ENCODE data around the gene WDR26.
"Not testable (repeated sequence)": the region's sequence is repeated elsewhere in the genome, so short reads cannot be mapped to it uniquely, and the experiment has no call there.

Gene WDR26

DNA sequence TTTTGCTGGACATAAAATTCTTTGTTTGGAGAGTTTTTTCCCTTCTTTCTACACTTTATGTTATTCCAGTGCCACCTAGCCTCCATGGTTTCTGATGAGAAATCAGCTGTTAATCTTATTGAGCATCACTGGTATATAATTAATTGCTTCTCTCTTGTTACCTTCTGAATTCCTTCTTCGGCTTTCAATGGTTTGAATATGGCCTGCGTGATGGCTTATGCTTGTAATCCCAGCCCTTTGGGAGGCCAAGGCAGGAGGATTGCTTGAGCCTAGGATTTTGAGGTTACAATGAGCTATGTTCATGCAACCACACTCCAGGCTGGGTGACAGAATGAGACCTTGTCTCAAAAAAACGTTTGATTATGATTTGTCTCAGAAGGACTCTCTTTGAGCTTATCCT, 90.9 kb downstream of the WDR26 start:
- Histone ChIP-seq H2AFZ (ENCODE audit: low read depth, low read length, severe bottlenecking) (no peak overlapping the region), H3K27ac (ENCODE audit: low read depth, low read length) (no peak overlapping the region), H3K36me3 (ENCODE audit: low read length) (no peaks in the 10 kb centered on the region), H3K9ac (ENCODE audit: low read length) (no peak overlapping the region), H3K79me2 (ENCODE audit: insufficient read depth, low read length) (no peaks in the 10 kb centered on the region), H3K4me3 (ENCODE audit: insufficient read depth, low read length, poor library complexity, severe bottlenecking) (no peak overlapping the region), H3K9me2 (replicated peaks; ENCODE audit: insufficient read depth, low read length) (no peaks in the 10 kb centered on the region), H3K27me3 (ENCODE audit: low read length) (no peaks in the 10 kb centered on the region), H3K4me2 (ENCODE audit: low read depth, low read length, poor library complexity, severe bottlenecking) (no peak overlapping the region), H3F3A (ENCODE audit: insufficient read depth) (no peaks in the 10 kb centered on the region), H4K20me1 (ENCODE audit: low read depth, low read length) (no peaks in the 10 kb centered on the region), H3K9me3 (ENCODE audit: insufficient read depth, low read length) (peaks cover 15% of the 10 kb centered on the region; the same call in 1 of the 2 replicates)
- no peak for TF ChIP-seq EZH2phosphoT487 (conservative IDR thresholded peaks at IDR 0.05; ENCODE audit: low read length)
- TF ChIP-seq, protein P1, sequence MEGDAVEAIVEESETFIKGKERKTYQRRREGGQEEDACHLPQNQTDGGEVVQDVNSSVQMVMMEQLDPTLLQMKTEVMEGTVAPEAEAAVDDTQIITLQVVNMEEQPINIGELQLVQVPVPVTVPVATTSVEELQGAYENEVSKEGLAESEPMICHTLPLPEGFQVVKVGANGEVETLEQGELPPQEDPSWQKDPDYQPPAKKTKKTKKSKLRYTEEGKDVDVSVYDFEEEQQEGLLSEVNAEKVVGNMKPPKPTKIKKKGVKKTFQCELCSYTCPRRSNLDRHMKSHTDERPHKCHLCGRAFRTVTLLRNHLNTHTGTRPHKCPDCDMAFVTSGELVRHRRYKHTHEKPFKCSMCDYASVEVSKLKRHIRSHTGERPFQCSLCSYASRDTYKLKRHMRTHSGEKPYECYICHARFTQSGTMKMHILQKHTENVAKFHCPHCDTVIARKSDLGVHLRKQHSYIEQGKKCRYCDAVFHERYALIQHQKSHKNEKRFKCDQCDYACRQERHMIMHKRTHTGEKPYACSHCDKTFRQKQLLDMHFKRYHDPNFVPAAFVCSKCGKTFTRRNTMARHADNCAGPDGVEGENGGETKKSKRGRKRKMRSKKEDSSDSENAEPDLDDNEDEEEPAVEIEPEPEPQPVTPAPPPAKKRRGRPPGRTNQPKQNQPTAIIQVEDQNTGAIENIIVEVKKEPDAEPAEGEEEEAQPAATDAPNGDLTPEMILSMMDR (IDR thresholded peaks at IDR 0.05; ENCODE audit: insufficient read depth, low read length, poor library complexity, severe bottlenecking), result no peak

DNA sequence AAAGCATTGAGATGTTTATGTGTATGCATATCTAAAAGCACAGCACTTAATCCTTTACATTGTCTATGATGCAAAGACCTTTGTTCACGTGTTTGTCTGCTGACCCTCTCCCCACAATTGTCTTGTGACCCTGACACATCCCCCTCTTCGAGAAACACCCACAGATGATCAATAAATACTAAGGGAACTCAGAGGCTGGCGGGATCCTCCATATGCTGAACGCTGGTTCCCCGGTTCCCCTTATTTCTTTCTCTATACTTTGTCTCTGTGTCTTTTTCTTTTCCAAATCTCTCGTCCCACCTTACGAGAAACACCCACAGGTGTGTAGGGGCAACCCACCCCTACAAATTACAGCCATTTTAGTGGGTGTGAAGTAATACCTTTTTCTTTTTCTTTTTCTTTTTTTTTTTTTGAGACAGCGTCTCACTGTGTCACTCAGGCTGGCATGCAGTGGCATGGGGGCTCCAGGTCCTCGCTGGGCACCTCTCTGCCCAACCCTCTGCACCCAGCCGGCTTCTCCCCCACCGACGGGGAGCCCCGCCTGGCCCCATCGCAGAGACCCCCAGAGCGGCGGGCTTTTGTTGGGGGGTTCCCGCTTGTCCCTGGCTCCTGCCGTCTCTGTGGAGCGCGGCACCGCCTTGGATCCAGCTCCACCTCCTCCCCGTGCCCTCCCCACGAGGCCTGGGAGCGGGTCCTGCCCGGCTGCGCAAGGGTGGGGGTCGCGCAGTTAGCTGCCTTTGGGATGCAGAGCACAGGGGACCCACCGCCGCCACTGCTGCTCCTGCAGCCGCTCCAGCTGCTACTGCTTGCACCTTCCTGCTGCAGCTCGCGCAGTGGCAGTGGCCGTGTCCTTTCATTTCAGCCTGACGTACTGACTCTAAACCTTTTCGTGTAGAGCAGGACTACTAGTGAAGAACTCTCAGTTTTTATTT, 93.9 kb downstream of the WDR26 start:
- not testable (repeated sequence) for H3K36me3 ChIP-seq (ENCODE audit: low read length); H3K27me3 ChIP-seq (ENCODE audit: low read length); H3K79me2 ChIP-seq (ENCODE audit: insufficient read depth, low read length); H3K27ac ChIP-seq (ENCODE audit: low read depth, low read length); H3K4me3 ChIP-seq (ENCODE audit: insufficient read depth, low read length, poor library complexity, severe bottlenecking); H3K9ac ChIP-seq (ENCODE audit: low read length); H3F3A ChIP-seq (ENCODE audit: insufficient read depth); H4K20me1 ChIP-seq (ENCODE audit: low read depth, low read length); H3K9me2 ChIP-seq (replicated peaks; ENCODE audit: insufficient read depth, low read length); H3K4me2 ChIP-seq (ENCODE audit: low read depth, low read length, poor library complexity, severe bottlenecking); H2AFZ ChIP-seq (ENCODE audit: low read depth, low read length, severe bottlenecking)
- H3K9me3 ChIP-seq (ENCODE audit: insufficient read depth, low read length), result peaks cover 15% of the 10 kb centered on the region; the same call in 1 of the 2 replicates

DNA sequence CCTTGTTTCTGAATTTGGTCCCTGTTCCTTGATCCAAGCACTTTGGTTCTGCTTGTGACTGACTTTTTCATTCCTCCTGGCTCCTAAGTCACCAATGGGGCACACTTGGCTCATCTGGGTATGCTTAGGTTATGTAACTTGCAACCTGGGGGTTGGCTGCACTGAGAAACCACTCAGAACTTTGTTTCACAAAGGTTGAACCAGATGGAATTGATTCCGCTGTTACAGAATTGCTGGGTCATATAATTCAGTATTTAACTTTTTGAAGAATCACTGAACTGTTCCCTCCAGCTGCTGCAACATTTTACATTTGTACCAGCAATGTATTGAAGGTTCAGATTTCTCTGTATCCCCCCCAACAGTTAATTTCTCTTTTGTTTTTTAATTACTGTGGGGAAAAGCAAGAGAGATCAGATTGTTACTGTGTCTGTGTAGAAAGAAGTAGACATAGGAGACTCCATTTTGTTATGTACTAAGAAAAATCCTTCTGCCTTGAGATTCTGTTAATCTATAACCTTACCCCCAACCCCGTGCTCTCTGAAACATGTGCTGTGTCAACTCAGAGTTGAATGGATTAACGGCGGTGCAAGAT, 95.1 kb downstream of the WDR26 start:
- Histone ChIP-seq H3K36me3 (ENCODE audit: low read length) (no peaks in the 10 kb centered on the region), H3K79me2 (ENCODE audit: insufficient read depth, low read length) (no peaks in the 10 kb centered on the region), H3K27me3 (ENCODE audit: low read length) (no peaks in the 10 kb centered on the region), H3K9me3 (ENCODE audit: insufficient read depth, low read length) (peaks cover 15% of the 10 kb centered on the region; the same call in 1 of the 2 replicates), H3K4me2 (ENCODE audit: low read depth, low read length, poor library complexity, severe bottlenecking) (no peak overlapping the region), H2AFZ (ENCODE audit: low read depth, low read length, severe bottlenecking) (no peak overlapping the region), H4K20me1 (ENCODE audit: low read depth, low read length) (no peaks in the 10 kb centered on the region), H3K9ac (ENCODE audit: low read length) (no peak overlapping the region), H3F3A (ENCODE audit: insufficient read depth) (no peaks in the 10 kb centered on the region), H3K4me3 (ENCODE audit: insufficient read depth, low read length, poor library complexity, severe bottlenecking) (no peak overlapping the region), H3K9me2 (replicated peaks; ENCODE audit: insufficient read depth, low read length) (no peaks in the 10 kb centered on the region), H3K27ac (ENCODE audit: low read depth, low read length) (no peak overlapping the region)
- no peak for TF ChIP-seq EZH2phosphoT487 (conservative IDR thresholded peaks at IDR 0.05; ENCODE audit: low read length)
- TF ChIP-seq, protein P1 (IDR thresholded peaks at IDR 0.05; ENCODE audit: insufficient read depth, low read length, poor library complexity, severe bottlenecking), result no peak
